TTC549 (cell line): ENCODE measurements around the gene TRIM65.

ENCODE experiments used
- FAIRE-seq: peaks from 2 replicates; lab custom pipeline; 2012; peaks lifted over from hg19 to GRCh38; lab: Jason Lieb, UNC

TRIM65 gene

DNA sequence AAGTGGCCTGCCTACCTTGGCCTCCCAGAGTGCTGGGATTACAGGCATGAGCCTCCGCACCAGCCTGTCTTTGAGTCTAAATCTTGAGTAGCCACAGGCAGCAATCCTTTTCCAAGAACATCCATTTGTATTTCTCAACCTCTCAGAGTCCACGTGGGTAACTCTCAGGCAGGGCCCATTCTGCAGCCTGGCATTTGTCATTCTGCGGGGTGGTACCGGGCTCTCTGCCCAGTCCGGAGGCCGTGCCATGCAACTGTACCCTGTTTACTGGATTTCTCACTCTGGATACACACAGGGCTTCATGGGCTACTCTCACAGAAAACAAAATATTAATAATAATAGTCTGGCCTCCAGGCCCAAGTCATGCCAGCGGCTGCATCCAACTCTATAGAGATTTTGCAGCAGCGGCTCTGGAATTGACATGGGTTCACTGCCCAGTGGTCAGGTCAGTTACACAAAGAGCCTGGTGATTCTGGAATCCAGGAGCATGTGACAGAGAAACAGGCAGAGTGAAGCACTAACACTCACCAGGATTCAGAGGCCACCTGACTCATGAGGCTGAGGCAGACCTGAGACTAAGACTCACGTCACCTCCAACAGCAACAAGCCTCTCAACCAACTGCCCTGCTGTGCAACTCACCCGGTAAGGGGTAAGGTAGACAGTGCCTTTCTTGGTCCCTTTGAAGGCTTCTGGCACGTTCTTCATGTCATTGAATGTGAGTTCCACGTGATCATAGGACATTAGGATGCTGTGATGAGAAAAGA lies 45.6 kb downstream of the TRIM65 start:
- no peak for FAIRE-seq

DNA sequence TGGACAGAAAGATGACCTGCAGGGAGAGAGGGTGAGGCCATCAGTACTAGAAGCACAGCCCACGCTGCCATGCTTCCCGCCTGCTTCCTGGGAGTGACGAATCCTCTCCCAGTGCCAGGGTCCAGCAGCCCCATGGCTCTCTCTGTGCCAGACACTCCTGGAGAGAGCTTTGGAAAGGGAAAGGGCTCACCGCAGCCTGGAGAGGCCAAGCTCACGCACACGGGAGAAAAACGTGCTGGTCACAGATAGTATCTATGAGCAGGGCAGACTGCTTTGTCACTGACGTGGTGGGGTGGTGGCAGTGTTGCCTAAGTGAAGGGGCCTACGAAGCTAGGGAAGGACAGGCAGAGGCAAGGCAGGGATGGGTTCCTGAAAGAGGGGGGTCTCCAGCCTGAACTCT lies 47.0 kb downstream of the TRIM65 start:
- FAIRE-seq: no peak

DNA sequence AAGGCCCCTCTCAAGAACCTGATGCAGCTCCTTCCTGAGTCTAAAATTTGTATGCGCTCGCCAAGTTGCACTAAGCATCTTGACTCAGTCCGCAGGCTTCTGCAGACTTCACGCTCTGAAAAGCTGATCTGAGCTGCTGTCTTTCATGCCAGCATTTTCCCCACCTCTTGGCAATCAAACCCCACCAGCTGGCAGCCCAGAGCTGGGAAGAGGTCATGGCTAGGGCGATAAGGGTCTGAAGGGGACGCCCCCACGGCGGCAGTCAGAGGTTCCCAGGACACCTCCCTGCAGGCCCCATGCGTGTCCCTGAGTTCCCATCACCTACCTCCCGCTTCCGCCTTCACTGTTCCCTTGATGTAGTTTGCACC lies 47.5 kb downstream of the TRIM65 start:
- no peak for FAIRE-seq

DNA sequence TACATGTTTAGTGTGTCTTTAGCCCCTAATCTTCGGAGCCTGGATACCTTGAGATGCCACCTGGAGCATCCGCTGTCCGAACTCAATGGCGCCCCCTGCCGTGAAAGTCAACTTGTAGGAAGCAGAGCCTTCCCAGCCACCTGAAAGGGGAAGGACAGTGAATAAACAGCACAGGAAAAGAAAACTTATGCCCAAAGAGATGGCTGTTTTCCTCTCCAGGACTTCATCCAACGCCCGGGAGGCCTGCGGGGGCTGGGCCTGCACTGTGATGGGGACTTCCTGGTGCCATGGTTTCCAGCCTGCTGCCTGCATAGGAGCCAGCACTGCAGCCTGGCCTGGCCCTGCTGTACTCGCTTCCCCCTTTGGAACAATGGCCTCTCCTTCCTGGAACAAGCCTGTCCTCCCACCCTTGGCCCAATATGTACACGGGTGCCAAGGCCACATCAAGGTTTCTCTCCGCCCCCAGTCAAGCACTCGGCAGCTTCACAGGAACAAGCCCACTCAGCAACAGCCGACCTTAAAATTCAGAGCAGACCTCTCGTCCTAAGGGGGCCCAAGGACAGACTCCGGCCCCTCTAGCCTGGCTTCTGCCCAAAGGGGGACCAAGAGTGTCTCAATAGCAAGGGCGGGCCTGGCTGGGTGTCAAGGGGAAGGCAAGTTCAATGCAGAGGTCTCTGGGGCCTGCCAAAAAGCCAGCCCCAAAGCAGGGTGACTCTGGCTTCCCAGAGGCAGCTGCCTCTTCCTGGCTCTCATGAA lies 48.0 kb downstream of the TRIM65 start:
- FAIRE-seq: no peak

DNA sequence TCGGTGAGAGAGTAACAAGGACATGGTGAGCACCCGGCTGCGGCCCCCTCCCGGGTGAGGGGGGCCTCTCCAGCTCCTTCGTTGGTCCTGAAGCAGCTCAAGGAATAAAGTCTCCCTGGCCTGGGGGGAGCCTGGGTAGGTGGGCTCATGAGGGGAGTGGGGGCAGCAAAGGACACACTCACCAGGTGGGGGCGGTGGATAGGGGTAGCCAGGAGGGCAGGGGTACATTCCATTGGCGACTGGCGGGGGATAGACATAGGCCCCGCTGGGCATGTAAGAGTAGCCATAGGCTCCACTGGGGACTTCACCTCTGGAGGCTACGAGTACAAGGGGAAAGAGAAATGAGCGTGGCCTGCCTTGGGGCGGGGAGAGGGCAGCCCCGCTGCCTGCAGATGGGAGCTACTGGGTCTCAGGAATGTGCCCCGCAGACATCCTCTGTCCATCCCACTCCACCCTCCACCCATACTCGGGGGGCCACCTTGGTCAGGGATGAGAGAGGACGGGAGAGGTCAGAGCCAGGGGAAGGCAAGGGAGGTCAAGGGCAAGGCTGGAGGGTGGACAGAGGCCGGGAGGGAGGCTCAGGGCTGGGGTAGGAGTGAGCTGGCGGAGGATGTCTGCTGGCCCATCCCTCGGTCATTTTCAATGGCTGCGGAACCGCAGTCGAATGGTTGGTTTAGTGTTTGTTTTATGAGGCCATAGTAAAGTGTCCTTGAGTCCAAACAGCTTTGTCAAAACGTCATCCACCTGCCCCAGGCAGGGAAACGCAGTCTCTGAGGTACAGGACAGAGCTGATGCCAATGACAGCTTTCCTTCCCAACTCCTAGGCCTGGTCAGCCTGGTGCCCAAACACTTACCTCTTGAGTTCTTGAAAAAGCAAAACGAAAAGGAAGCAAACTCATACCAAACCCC lies 48.9 kb downstream of the TRIM65 start:
- FAIRE-seq: no peak

DNA sequence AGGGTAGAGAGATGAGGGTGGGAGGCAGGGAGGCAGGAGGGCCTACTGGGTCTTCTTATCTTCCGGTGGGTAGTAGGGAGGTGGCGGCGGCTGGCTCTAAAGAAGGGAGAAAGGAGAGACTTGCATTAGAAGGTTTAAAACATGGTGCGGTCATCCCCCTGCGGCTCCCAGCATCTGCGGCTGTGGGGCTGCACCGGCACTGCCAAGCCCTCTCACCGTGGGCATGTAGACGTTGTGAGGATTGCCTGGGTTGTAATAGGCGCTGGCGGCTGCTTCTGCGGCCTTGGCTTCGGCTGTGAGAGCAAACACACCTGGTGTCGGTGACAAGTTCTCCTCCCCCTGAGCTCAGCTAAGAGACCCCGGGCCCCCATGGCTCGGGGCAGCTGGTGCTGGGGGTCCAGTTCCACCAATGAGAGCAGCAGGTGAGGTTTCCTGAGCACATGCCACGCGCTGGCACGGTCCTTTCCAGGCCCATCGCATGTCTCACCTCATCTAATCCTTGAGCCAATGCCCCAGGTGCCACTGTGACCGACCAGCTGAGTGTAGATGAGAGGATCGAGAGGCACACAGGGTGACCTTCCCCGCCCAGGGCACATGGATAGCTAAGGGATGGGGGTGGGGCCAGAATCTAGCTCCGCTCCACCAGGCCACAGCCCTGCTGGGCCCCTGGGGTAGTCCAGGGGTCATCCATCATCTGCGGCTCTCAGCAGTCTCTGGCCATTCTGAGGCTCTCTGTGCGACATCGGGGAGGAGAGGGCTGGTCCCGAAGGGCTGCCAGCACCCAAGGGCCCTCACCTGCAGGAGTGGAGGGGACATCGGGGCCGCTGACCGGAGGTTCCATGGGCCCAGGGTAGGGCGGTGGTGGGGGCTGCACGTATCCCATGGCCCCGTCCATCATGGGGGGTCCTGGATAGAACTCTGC lies 49.8 kb downstream of the TRIM65 start:
- FAIRE-seq: no peak

DNA sequence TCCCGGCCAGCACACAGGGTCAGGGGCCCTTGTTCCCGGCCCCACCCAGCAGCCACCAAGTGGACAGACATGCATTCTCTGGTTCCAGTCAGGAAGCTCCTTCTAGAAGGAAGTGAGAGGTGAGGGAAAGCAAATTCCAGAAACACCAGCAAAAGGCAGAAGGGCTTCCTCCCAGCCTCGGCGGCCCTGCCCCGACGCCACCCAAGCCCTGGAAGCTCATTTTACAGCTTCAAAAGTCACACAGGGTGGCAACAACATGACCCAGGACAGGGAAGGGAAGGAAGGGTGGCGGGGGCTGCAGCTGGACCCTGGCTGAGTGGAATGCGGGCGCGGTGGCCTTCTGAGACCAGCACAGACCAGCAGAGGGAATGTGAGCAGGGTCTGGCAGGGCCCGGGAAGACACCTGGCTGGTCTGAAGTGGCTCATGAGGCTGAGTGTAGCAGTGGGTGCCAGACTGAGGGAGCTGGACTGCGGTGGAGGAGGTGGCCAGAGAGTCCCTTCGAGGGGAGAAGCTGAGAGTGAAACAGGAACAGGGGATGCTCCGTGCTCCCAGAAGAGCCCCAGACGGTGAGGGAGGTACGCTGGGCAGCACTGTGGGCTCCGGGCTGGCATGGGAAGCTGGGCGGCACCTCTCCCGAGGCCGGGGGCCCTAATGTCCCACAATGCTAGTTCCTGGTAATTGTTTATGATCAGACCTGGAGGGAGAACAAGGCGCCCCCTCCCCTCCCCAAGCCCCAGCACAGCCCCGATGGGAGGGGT lies 50.6 kb downstream of the TRIM65 start:
- FAIRE-seq: no peak

DNA sequence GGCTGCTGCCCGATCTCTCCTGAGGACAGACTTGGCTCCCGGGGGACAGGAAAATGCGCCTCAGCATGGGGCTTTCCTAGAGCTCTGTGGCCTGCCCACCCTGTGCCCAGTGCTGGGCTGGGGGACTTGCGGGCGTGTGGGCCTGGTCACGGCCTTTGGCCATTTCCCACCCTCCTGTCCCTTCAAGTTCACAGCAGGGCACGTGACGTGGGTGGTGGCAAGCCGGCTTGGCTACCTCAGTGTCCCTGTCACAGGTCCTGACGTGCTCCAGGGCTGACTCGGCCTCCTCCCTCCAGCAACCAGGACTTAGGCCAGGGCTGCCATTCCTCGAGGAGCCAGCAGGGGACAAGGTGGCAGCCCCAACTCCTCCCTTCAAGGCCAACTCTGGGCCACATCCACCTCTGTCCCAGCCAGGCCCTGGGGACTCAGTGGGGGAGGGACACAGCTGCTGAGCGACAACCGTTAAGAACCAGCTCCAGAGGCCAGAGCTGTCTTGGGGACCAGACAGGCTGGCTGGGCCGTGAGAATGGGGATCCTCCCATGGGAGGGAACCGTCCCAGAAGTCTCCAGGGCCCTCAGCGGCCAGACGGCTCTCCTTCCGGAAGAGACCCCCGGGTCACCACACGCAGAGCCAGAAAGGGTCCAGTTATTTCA lies 51.6 kb downstream of the TRIM65 start:
- FAIRE-seq: no peak

DNA sequence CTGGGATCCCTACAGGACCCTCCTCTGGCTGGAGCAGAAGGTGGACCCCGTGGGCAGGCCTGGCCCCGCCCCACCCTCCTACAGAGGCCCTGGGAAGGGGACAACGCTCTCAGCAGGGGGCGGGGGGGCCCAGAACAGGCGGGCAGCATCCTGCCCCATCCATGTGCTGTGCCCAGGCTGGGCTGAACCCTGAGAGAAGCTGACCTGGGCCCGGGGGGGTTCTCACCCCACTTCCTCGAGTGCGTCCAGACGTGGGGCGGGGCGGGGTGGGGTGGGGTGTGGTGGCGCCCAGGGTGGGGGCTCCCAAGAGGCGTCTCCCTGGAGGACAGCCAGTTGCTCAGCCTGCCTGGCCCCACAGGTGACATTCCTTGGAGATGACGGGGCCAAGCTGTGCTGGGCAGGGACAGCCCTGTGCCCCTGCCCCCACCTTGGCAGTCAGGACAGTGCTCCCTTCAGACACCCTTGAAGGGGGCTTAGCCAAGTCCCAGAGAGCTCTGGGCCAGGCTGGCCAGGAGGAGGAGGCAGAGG lies 52.2 kb downstream of the TRIM65 start:
- no peak for FAIRE-seq

DNA sequence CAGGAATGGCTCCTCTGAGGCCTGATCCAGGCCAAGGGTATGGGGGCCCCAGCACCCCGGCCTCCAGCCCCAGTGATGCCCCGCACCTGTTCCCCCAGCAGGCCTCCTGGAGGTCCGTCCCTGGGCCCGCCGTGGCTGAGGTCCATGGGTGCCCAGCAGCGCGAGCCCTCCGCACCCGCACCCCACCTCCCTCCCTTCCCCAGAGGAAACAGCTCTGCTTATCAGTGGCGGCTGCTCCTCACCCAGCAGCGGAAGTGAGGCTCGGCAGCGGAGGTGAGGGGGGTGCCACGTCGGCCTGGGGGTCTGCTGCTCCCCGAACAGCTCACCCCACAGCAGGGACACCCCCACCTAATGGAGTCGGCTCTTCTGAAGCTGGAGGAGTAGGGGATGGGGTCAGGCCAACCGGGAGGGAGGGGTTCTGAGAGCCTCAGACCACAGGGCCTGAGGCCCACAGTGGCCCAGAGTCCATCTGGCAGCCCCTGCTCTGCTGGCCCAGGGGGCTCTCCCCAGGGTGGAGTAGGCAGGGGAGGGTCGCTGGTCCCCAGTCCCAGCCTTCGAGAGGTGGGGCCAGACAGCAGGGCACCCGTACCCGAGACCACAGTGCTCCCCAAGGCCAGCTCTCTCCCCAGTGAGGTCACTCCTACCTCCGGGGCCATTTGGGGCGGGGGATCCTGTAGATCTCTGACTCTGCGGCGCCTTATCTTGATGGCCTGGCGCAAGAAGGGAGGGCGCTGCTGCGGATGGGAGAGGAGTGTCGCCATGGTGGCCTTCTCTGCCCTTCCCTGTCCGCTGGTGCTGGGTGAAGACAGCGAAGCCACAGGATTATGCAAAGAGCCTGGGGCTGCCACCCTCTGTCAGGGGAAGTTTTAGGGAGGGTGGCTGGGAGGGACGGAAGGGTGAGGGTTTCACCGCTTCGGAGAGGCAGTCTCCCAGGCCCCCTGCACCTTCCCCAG lies 52.9 kb downstream of the TRIM65 start, which contains the start of gene UNC13D:
UNC13D (minus strand) TSS at position 828 of the 953 bp plus-strand sequence; CDS start at position 761, 67 bp downstream.
- no peak for FAIRE-seq

DNA sequence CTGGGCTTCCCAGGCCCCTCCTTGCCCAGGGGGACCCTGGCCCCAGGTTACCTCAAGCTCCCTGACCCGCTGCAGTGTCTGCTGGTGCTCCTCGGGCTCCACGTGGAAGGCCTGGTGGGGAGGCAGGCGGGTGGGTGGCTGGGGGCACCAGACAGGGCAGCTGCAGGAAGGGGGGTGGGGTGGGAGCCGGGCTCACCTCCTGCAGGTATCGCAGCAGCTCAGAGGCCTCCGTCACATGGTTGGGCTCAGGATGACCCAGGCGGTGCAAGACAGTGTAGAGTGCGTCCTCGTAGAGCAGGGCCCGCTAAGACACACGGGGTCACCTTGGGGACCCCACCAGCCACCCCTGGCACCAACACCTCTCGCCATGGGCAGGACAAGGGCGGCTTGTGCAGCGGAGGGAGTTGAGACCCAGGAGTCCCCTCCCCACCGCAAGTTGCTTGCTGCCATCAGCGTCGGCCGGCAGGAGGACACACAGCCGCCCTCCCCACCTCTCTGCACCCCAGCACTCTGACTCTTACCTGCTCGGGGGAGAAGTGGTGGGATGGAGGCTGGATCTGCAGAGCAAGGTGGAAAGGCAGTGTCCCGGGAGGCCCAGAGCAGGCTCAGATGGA lies 53.7 kb downstream of the TRIM65 start:
- FAIRE-seq: no peak

DNA sequence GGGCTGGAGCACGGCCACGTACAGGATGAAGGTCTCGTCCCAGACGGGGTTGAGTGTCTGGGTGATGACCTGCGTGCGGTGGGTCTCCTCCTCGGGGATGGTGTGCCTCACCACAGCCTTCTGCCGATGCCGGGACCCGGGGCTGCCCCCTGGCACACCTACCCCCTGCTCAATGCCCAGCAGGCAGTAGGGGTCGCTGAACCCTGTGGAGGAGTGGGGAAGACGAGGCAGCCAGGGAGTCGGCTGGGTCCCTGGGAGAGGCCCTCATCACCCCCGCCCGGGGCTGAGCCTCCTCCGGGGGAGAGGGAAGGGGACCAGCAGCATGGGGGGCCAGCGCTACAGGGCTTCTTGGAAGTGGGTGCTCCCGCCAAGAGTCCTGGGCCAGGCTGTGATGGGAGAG lies 54.3 kb downstream of the TRIM65 start:
- no peak for FAIRE-seq

DNA sequence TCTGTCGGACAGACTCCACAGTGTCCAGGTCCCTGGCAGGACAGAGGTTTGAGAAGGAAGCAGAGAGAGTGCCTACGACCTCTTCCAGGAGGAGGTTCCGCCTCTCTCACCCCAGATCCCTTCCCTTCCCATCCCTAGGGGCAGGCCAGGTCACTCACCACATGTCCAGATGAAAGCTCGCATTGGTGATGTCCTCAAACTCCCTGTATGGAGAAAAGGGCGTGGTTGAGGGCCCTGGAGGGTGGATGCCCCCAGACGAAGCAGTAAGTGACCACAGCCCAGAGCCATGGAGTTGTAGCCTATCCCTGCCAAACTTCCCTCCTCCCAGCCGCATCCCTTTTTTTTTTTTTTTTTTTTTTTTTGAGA lies 56.0 kb downstream of the TRIM65 start:
- no peak for FAIRE-seq

DNA sequence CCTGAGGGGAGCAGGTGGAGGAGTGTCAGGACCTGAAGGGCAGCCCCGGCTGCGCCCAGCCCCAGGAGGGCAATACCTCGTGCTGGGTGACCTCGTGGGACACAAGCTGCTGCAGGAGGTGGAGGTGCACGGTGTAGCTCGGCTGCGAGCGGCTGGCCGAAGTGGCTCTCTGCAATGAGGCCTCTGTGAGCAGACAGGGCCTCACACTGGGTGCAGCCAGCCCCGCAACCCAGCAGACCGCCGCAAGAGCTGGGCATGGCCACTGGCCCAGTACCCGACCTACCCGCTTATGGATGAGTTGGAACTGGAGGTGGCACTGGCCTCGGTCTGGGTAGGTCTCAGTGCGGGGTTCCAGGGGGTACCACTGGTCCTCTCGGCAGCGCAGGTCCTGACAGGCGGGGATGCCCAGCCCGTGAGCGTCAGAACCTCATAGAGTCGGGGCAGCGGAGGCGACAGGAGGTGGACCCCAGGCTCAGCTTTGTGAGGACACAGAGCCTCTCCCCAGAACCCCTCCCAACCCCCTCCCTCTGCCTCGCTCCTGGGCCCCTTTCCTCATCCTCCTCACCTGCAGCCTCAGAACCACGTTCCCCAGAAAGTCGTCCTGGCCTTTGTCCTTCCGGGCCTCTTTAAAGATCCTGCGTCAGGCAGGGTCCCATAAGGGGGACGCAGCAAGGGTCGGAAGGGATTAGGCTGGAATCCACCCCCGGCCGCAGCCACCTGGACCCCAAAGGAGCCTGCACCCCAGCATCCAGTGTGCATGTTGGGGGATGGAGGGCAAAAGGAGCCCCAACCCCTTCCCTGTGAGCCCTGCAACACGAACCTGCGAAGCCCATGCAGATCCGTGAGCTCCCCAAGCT lies 56.6 kb downstream of the TRIM65 start:
- FAIRE-seq: no peak
